Stimulated activated CD4-positive, alpha-beta T cell treated with anti-CD3 and anti-CD28 coated beads, Interleukin-2, amount 100 ng/mL, for 24 hours (primary cell): ENCODE measurements around the gene RAD51AP2.
"Not testable (repeated sequence)": the region's sequence is repeated elsewhere in the genome, so short reads cannot be mapped to it uniquely, and the experiment has no call there.

Experiments used
- DNase-seq, 2 donors: peaks; one replicate each; pipeline ENCODE4 v3.0.0-alpha.2; 2020

The RAD51AP2 gene

GRCh38 chr2:17536416-17536815 lies 18.2 kb upstream of the RAD51AP2 start:
- DNase-seq = no peak

GRCh38 chr2:17533546-17533945 lies 15.3 kb upstream of the RAD51AP2 start:
- no peak for DNase-seq

- no peak for DNase-seq
Measured at GRCh38 chr2:17529771-17530170, 11.5 kb upstream of the RAD51AP2 start.

GRCh38 chr2:17522303-17522702 lies 4.1 kb upstream of the RAD51AP2 start:
- no peak for DNase-seq

GRCh38 chr2:17521621-17522020 lies 3.4 kb upstream of the RAD51AP2 start:
- DNase-seq = no peak

GRCh38 chr2:17520761-17521160 lies 2.5 kb upstream of the RAD51AP2 start:
- DNase-seq = no peak

GRCh38 chr2:17519486-17519885 lies 1.2 kb upstream of the RAD51AP2 start:
- DNase-seq = no peak

GRCh38 chr2:17517481-17518211 lies 594 bp downstream of the RAD51AP2 start:
- no peak for DNase-seq

- DNase-seq = no peak
Measured at GRCh38 chr2:17515652-17516051, 2.6 kb downstream of the RAD51AP2 start.

GRCh38 chr2:17506736-17507616 lies 11.3 kb downstream of the RAD51AP2 start:
- DNase-seq = no peak

GRCh38 chr2:17497718-17498117 lies 20.5 kb downstream of the RAD51AP2 start:
- DNase-seq = no peak

GRCh38 chr2:17495590-17495989 lies 22.6 kb downstream of the RAD51AP2 start:
- DNase-seq = no peak

GRCh38 chr2:17490165-17490564 lies 28.1 kb downstream of the RAD51AP2 start:
- not testable (repeated sequence) for DNase-seq

GRCh38 chr2:17488610-17489009 lies 29.6 kb downstream of the RAD51AP2 start:
- not testable (repeated sequence) for DNase-seq

- DNase-seq = no peak
Measured at GRCh38 chr2:17483496-17483895, 34.7 kb downstream of the RAD51AP2 start.

GRCh38 chr2:17482651-17483050 lies 35.6 kb downstream of the RAD51AP2 start:
- no peak for DNase-seq

- DNase-seq = no peak
Measured at GRCh38 chr2:17479875-17480274, 38.4 kb downstream of the RAD51AP2 start.

GRCh38 chr2:17476830-17477229 lies 41.4 kb downstream of the RAD51AP2 start:
- no peak for DNase-seq

GRCh38 chr2:17476064-17476463 lies 42.2 kb downstream of the RAD51AP2 start:
- DNase-seq = no peak

GRCh38 chr2:17475286-17475685 lies 43.0 kb downstream of the RAD51AP2 start:
- no peak for DNase-seq

GRCh38 chr2:17471979-17472378 lies 46.3 kb downstream of the RAD51AP2 start:
- no peak for DNase-seq

GRCh38 chr2:17470855-17471641 lies 47.2 kb downstream of the RAD51AP2 start:
- DNase-seq = no peak

GRCh38 chr2:17461087-17461475 lies 57.2 kb downstream of the RAD51AP2 start:
- DNase-seq = no peak
